Measurements from ENCODE around the gene KYNU. TPM values are rescaled to one million over a fixed set of nuclear protein-coding genes. Genes with fewer than 3 reads are reported as not detected.

The KYNU gene
- 304 to 362 TPM (median 328 TPM) in 5 replicates for total RNA-seq (2022; extraction: Qiagen RNA extraction; ENCODE audit: low read depth)

GRCh38 chr2:142877216-142877838 is at the start of gene KYNU:
KYNU (plus strand) TSS chr2:142877664; CDS start chr2:142885368, 7,704 bp downstream.

All from A549 treated with DMSO at 1 μM for 4 hours (cell line).